HS-27A (cell line): ENCODE measurements around the gene MRPL20.
"Not testable (repeated sequence)": the region's sequence is repeated elsewhere in the genome, so short reads cannot be mapped to it uniquely, and the experiment has no call there.

ENCODE experiments used
- DNase-seq: peaks from one replicate; pipeline ENCODE4 v3.0.0-alpha.2; 2012; ENCODE audit warnings: low read depth, missing footprints

The MRPL20 gene

GRCh38 chr1:1425753-1426495 lies 18.8 kb upstream of the MRPL20 start:
- no peak for DNase-seq

DNA sequence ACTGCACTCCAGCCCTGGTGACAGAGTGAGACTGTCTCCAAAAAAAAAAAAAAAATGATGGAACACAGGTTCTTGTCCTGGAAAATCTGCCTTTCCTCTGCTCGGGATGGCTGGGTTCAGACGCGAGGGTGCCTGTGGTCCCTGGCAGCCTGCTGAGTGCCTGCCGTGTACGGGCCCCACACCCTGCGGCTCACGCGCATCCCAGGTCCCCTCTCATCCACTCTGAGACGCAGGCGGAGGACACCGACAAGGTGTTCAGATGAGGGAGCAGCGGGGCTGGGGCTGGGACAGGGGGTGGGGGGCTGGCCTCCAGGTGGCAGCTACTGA lies 18.3 kb upstream of the MRPL20 start:
- no peak for DNase-seq

DNA sequence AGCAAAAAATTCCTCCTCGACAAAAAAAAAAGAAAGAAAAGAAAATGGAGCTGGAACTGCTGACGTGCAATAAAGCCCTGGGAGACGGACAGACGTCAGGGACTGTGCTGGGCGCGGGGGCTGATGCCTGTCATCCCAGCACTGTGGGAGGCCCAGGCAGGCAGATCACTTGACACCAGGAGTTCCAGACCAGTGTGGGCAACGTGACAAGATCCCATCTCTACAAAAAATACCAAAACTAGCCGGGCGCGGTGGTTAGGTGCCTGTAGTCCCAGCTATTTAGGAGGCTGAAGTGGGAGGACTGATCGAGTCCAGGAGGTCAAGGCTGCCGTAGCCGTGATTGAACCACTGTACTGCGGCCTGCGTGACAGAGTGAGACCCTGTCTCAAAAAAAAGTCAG lies 17.6 kb upstream of the MRPL20 start:
- DNase-seq: no peak

DNA sequence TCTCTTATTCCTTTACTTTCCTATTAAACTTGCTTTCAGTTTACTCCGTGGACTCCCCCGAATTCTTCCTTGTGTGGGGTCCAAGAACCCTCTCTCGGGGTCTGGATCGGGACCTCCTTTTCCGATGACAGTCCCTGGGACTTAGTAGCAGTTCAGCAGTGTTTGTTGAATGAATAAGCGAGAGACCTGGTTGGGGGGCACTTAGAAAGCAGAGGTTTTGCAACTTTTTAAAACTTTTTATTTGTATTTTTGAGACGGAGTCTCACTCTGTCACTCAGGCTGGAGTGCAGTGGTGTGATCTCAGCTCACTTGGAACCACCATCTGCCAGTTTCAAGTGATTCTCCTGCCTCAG lies 16.1 kb upstream of the MRPL20 start:
- DNase-seq: no peak

DNA sequence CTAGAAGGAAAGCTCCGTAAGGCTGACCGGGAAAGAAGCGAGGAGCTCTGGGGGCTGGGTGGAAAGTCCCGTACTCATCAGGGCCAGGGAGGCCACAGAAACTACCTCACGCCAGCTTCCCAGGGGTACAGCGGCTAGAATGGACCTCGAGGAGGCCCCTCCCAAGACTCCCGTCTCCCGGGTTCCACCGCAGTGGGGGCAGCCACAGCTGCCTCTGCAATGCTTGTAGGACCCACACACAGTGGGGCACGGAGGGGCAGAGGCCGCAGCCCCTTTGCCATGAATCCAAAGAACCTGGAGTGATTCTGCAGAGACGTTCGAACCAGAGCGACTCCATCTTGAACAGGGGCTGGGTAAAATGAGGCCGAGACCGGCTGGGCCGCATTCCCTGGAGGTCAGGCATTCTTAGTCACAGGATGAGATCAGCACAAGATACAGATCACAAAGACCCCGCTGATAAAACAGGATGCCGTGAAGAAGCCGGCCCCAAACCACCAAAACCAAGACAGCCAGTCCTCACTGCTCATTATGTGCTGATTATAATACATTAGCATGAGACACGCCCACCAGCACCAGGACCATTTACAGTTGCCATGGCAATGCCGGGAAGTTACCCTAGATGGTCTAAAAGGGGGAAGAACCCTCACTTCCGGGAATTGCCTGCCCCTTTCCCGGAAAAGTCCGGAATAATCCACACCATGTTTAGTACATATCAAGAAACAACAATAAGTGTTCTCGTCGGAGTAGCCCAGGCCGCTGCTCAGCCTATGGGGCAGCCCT lies 15.6 kb upstream of the MRPL20 start:
- DNase-seq: no peak

GRCh38 chr1:1421907-1422464 lies 14.9 kb upstream of the MRPL20 start:
- DNase-seq: no peak

DNA sequence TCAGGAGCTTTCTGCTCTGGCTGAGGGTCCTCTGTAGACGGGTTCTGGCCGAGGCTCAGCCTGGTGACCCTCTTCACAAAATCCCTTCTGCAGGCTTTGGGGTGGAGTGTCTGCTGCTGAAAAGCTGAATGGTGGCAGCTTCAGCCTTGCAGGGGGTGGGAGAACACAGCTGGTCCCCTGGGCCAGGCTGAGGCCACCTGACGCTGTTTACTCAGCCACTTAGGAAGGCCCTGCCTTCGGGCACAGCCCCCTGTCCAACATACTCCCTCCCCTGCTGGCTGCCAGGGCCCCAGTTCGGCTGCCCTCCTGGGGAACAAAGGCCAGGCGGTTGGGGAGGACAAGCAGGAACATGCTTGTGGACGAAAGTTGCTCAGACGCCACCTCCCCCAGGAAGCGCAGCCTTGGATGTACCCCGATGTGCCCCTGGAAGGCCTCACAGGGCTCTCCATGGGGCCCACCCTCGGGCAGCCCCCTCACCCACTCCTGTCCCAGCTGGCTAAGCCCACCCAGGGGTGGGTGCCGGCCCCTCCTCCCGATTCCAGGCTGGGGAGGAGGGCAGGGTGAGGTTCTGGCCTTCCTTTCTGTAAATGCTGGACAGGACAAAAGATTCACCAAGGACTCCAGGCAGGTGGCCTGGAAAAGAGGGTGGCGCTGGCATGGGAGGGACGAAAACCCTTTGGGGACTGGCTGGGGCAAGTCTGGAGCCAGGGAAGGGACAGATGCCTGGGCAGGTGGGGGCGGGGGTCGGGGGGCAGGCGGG lies 14.2 kb upstream of the MRPL20 start, which contains the start of gene ANKRD65:
Gene ANKRD65 (minus strand): TSS at position 130 of the 760 bp plus-strand sequence. CDS start 271 bp downstream, outside the sequence.
- no peak for DNase-seq

DNA sequence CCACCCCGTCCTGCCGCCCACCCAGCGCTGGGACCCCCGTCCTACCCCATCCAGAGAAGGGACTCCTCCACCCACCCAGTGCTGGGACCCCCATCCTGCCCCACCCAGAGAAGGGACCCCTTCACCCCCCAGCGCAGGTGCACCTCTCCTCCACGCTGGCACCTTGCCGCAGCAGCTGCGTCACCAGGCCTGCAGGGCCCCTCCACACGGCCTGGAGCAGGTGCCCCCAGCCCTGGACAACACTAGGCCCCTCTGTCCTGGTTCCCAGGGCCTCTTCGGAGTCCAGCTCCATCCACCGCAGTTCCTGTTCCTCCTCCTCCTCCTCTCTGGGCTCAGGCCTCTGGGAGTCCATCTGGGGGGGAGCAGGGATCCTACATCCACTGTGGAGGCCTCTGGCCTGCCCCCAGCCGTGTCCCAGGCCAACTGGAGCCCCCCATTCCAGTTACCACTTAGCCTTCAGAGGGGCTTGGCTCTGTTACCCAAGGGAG lies 13.6 kb upstream of the MRPL20 start:
- DNase-seq: no peak

GRCh38 chr1:1419813-1420653 lies 12.9 kb upstream of the MRPL20 start:
- no peak for DNase-seq

GRCh38 chr1:1419363-1419812 lies 12.3 kb upstream of the MRPL20 start:
- no peak for DNase-seq

- DNase-seq: no peak
These were observed 11.6 kb upstream of the MRPL20 start for GRCh38 chr1:1418464-1419362.

GRCh38 chr1:1417825-1418463 lies 10.9 kb upstream of the MRPL20 start:
- not testable (repeated sequence) for DNase-seq

DNA sequence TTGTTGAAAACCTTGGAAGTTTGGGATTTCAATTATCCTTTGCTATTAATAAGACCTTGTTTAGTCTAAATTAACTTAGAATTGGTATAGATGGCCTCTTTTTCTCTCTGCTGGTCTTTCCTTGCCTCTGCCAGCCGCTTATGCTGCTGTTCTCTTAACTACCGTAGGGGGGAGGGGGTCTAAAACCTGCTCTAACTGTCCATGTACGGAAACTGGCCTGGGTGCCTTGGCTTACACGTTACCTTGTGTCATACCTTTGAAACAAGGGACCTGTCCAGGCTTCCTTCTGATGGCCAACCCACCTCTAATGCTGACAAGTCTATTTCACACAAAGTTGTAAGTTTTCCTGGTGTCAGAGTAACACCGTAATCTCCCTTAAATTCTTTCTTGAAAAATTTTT lies 10.3 kb upstream of the MRPL20 start:
- not testable (repeated sequence) for DNase-seq

DNA sequence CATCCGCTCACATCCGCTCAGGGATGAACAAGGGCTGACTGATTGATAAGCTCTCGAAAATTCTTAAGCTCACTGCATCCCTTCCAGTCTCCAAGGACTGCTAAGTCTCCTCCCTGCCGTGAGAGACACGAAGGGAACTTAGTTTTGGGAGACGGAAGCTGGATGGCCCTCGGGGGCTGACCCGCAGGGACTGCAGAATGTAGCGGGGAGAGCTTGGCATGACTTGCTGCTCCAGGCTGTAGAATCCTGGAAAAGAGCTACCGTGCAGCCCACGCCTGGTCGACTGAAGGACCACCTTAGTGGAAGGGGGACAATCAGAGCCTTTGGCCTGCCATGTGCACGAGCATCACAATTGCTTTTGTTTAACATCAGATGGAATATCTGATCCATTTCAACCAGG lies 8.7 kb upstream of the MRPL20 start:
- no peak for DNase-seq

DNA sequence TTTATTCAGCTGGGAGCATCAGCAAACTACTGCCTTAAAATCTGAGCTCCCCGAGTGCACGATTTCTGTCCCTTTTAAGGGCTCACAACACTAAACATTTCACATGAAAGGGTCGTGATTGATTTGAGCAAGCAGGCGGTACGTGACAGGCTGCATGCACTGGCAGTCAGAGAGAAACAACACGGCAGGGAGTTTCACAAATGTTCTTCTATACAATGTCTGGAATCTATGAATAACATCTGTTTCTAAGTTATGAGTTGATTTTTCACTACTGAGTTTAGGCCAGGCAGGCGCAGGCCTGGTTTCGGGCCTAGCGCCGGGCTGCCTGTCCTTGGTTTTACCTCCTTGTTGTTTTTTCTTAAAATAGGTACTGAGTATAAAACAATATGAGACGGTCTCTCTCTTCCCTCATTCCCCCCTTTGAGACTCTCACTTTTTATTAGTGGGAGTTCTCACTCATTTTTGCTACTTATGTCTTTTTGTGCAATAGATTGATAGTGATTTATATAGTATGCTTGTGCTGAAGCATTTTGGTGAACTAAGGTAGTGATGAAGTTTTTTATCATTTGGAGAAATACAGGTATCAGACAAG lies 5.3 kb upstream of the MRPL20 start:
- not testable (repeated sequence) for DNase-seq

GRCh38 chr1:1411626-1412025 lies 4.5 kb upstream of the MRPL20 start:
- DNase-seq: no peak

DNA sequence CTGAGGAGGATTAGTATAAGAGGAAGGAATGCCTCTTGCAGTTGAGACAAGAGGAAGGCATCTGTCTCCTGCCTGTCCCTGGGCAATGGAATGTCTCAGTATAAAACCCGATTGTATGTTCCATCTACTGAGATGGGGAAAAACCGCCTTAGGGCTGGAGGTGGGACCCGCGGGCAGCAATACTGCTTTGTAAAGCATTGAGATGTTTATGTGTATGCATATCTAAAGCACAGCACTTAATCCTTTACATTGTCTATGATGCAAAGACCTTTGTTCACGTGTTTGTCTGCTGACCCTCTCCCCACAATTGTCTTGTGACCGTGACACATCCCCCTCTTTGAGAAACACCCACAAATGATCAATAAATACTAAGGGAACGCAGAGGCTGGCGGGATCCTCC lies 3.1 kb upstream of the MRPL20 start:
- DNase-seq: not testable (repeated sequence)

GRCh38 chr1:1407636-1408318 lies 684 bp upstream of the MRPL20 start:
- DNase-seq: no peak
